C1 segment of cervical spinal cord (tissue), 14 donors: Measurements from ENCODE around the gene CASQ2.
"Not testable (repeated sequence)": the region's sequence is repeated elsewhere in the genome, so short reads cannot be mapped to it uniquely, and the experiment has no call there.

Source experiments
- DNase-seq, 14 donors: peaks; one replicate each; lab custom pipeline; 2025; lab: John Stamatoyannopoulos, UW

The CASQ2 gene

DNA sequence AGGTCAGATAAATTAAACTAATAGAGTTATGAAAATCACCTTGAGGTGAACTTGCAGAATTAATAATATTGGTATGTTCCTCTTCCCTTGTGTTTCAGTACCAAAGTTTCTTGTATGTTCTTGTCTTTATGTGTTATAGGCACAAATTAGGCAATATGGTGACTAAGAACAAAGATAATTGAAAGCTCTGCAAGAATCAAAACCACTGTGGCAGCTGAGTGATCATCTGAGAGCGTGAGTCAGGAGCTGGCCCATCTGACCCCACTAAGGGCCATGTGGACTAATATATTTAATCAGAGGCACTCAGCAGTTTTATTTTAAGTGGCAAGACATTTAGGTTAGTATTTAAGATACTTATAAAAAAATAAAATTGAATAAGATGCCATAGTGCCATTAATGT, 12.8 kb upstream of the CASQ2 start:
- DNase-seq, result no peak

DNA sequence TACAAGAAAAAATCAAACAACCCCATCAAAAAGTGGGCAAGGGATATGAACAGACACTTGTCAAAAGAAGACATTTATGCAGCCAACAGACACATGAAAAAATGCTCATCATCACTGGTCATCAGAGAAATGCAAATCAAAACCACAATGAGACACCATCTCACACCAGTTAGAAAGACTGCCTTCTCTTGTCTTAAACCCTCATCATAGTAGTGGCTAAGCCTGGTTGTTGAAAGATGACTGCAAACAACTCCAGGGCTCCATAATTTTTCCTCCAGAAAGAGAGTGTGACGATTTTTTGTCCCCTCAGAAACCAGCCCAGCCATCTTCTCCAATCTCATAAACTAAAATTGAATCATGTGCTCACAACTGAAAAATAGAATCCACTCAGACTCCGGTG, 12.1 kb upstream of the CASQ2 start:
- DNase-seq, result not testable (repeated sequence)

DNA sequence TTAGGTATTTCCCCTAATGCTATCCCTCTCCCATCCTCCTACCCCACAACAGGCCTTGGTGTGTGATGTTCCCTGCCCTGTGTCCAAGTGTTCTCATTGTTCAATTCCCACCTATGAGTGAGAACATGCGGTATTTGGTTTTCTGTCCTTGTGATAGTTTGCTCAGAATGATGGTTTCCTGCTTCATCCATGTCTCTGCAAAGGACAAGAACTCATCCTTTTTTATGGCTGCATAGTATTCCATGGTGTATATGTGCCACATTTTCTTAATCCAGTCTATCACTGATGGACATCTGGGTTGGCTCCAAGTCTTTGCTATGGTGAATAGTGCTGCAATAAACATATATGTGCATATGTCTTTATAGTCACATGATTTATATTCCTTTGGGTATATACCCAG, 10.6 kb upstream of the CASQ2 start:
- not testable (repeated sequence) for DNase-seq

DNA sequence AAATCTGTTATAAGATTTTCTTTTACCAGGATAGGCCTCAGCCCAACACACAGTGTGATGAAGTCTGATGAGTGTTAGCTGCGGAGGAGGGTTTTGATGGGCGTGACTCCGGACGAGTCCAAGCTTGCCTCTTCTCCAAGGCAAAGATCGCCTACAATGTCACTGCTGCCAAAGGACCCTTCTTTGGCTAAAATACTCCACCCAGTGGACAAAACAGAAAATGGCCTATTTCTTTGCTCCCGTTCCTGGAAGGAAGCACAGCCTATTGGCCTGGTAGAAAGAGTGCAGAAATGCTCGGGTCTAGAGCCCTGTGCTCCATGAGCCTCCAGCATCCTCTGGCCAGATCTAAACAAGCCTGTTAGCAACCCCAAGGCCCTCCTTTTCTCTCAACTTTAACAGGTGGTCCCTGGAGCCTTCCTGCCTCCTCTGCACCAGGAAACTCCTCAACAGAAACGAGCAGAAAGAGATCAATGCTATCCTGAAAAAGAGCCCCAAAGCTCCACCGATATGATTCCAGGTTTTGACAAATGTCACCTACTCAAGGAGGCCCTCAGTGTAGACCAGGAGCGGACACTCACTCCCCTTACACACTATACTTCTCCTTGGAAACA, 3.4 kb upstream of the CASQ2 start:
- DNase-seq, result peak in 9 of 14 donors; percentile 5 to 64 (median 17)

DNA sequence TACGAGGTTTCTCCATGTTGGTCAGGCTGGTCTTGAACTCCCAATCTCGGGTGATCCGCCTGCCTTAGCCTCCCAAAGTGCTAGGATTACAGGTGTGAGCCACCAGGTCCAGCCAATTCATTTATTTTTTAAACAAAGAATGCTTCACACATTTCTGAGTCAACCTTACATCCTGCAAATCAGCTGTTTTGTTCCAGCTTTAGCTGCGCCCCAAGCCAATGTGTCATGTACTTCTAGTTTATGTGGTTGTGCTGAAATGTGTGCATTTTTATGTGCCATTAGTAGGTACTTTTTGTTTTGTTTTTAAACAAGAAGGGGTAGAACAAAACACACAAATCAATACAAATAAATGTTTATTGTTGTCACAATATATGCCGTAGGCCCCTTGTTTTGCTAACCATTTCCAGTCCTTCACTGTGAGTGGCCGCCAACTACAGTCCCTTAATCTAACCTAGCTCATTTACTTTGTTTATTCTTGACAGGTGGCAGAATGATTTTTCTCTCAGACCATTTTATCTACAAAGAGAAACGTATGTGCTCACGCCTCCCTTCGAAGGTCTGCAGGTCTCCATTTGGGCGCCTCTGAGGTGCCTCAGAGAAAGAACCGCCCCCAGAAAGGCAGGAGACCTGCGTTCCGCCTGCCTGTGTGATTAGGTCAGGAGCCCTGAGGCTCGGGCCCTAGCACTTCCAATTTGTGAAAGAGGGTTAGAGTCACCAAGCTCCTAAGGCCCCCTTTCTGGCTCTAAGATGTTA, 2.8 kb upstream of the CASQ2 start:
- no peak for DNase-seq

DNA sequence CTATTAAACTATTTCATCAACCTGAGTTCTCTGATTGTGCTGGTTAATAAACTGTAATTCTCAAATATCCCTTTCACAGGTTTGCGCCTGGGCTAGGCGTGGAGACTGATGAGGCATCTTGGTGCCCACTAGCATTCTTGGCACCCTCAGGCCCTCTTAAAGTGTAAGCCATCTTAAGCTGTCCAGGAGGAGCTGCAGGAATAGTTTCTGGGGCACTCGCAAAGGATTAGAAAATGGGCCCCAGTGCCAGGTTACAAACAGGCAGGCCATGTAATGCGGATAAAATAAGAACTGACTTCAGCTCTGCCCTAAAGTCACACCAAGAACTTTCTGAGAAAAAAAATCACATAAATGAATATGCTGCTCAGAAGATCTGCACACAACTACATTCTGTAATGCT, 1.1 kb downstream of the CASQ2 start:
- no peak for DNase-seq

DNA sequence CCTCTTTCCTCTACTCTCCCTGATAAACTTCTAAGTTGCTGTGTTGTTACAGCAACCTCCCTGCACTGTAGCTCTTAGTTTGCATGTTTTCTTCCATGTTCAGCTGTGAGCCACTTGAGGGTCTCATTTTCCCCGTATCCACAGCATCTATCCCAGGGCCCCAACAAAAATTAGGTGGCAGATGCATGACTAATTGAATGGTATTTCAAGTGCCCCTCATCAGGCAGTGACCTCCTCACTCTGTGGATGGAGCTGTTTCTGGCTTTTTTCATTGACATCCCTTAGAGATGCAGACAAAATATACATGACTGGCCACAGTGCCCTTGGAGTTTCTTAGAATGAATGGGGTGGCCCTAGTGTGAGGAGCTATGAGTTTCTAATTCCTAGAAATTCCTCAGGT, 3.4 kb downstream of the CASQ2 start:
- no peak for DNase-seq

DNA sequence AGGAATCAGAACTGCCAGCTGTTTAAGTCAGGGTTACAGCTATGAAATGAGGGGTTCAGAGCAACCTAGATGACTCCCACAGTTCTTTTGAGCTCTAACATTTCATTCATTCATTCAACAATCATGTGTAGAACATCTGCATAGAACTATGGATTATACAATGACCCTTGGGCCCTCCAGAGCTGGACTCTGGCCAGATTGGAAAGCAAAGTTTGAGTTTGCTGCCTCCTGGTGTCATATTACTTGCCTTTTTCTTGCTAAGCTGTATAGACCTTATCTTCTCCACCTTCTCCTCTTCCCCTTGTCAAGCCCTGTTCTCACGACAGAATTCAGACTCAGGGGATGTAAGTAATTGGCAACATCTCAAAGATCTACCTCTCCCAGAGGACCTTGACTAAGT, 4.0 kb downstream of the CASQ2 start:
- DNase-seq, result no peak

DNA sequence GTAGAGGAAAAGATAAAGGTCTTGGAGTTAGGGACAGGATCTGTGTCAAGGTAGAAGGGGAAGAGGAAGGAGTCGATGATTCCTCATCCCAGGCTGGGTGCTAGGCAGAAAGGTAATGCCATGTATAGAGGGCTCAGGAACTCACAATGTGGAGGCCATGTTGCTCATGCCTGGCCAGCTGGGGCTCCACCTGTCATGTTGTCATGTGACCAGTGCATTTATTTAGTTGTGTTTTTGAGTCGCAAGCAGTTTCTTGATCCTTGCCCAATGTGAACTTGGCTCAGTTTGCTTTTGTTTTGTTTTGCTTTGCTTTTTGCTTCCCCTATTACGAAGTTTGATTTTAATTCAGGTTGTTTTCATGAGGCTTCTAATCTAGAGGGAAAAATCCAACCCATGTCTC, 5.7 kb downstream of the CASQ2 start:
- DNase-seq, result no peak

DNA sequence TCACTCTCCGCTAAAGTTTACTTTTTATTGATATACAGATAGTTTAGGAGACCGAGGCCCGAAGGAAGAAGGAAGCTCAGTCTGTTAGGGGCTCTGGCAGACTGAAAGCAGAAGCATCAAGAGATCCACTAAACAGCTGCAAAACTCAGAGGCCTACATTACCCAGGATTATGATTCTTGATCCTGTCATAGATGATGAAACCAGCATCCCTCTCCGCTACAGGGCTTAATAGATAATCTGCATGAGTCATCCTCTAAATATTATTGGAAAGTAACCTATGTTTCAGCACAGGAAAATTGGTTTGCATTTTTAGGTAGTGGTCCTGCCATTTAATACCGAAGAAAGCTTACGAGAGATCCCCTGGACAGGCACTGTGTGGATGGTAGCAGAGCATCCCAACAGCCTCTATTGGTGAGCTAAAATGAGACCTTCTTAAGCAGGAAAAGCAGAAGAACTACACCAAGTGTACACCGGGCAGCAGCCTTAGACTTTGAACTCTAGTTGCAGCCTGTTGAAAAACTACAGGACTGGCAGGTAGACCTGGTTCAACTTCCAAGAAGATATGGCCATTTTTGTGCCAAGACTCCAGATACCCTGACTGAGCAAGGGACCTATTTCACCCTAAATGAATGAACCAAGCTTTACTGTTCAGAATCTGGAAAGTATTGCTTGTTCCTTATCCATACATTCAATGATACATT, 6.8 kb downstream of the CASQ2 start:
- no peak for DNase-seq

DNA sequence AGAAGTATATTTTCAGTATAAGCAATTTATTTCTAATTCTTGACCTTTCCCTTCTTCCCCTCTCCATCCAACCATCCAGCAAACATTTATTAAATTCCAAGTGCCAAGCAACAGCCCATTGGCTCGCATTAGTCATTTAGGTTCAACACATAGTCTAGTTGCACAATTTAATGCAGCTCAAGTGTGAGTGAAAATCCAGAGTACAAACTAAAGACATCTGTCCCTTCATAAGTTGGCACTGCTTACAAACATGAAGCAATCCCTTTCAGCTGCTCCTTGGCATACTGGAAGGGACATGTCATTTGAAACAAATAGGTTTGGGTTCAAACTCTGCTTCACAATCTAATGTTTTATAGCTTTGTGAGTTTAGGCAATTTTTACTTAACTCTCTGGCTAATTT, 10.7 kb downstream of the CASQ2 start:
- DNase-seq, result no peak

DNA sequence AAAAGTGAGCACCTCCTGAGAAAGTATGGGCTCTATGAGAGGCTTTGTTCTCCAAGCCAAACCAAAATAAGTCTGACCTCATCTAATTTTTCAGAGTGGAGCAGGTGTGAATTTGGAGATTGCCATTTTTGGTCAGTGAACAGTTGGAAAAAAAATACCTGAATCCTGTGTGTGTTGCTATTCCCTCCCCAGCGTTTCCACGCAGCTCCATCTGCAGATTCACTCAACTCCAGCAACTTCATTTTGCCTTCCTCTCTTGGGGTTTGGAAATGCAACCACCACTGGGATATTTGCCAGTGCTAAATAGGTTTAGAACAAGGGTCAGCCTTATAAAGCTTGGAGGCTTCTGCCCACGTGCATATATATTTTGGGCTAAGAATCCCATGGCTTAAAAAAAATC, 11.2 kb downstream of the CASQ2 start:
- no peak for DNase-seq

DNA sequence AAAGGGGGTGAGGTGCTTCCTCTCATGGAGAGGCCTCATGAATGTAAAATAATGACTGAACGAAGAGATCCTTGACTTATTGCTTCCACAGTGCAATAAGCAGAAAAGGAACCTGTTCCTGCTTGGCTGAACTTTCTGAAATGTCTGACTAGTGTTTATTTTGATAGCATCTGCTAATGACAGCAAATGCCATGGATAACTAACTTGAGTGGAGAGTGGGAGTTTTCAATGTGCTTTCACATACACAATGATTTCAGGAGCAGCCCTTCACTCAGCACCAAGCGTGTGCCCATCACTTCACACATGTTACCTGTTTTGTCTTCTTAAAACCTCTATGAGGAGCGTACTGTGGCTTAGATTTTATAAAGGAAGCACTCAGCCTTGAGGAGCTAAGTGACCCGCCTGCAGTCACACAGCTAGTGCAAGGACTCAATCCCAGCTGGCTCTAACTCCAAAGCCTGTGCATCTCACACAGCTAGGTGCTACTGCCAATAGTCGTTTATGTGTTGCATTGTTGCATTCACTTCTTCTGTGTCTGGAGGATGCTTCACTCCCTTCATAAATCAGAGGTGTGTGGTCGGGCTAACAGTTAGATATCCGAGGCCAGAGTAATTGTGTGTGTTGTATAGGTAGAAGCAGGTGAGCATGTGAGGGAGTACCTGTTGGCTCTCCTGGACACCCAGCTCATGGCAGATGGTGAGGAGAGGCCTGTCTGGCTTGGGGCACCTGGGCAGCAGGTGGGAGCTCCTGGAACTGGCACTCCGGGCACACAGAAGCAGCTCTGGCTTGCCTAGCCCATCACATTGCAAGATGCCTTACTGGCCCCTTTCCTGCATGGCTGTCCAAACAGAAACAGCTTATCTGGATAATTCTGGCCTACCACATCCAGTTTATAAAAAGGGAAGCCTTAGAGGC, 12.8 kb downstream of the CASQ2 start:
- DNase-seq, result peak in 2 of 14 donors; percentile 8 to 91

DNA sequence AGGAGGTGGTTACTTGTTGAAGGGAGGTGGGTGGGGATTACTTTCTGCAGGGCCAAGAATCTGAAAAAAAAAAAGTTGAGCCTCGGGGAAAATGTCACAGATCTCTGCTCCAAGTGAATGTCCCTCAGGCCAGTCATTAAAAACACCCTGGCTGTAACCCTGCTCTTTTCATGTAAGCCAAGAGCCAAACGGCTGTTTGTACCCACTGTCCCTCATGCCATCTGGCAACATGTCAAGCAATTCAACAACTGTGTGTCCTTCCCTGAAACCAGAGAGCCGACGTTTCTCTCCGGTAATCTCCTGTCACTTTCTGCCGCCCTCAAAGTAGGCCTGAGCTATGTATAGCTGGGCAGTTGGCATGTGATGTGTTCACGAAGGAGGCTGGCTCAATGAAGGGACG, 14.7 kb downstream of the CASQ2 start:
- peak in 1 of 14 donors; percentile 1 for DNase-seq

DNA sequence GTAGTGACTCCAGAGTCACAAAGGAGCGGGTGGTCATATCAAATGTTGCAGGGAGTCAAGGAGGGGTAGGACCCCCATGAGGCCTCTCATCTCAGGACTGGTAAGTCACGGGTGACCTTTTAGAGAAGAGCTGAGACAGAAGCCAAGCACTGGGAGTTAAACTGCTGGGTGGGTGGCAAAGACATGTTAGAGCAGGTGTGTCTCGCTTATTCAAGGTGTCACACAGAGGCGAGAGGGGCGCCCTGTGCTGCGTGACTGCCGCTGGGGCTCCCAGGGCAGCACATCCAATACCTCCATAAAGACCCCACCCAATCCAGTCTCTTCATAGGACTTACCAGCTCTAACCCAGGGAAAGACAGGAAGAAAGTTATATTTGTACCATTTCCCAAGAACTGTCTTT, 15.2 kb downstream of the CASQ2 start:
- no peak for DNase-seq

DNA sequence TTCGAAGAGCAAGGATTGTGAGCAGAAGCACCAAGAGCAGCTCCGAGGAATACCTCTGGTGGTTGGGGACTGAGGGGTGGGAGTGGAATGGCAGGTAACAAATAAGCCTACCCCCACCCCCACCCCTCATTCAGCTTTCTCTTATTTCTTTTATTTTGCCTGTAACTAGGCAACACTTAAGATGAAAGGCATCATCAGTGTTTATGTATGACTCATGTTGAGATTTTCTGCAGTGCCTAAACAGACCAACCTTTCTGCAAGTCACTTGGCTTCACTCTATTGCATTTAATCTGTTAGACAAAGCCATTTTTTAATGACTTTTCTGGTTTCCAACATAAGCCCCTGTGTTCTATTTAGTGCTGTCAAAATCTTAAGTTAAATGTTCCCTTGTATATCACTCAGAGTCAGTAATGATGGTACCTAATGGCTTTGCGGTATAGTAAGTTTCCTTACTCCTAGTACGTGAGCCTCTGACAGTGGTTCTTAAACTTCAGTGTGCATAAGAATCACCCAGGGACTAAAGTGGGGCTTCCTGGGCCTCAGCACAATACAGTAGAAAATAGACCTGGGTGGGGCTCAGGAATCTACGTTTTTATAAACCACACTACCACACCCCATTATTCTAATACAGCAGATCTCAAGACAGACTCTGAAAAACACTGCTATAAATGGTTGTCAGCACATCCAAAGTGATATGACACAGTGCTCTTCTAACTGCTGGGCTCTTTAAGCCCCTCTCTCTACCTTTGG, 19.9 kb downstream of the CASQ2 start:
- no peak for DNase-seq

DNA sequence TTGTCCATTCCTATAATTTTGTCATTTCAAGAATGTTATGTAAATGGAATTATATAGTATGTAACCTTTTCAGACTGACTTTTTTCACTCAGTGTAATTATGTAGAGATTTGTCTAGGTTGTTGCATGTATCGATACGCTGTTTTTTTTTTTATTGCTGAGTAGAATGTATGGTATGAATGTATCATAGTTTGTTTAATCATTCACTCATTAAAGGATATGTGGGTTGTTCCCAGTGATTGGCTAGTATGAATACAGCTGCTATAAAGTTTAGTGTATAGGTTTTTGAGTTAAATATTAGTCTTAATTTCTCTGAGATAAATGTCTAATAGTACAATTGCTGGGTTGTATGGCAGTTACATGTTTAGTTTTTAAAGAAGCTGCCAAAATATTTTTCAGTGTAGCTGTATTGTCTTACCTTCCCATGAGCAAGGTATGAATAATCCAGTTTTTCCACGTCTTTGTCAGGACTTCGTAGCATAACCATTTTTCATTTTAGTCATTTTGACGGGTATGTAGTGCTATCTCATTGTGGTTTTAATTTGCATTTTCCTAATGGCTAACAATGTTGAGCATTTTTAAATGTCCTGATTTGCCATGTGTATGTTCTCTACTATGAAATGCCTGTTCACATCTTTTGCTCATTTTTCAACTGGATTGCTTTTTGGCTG, 22.4 kb downstream of the CASQ2 start:
- DNase-seq, result no peak

DNA sequence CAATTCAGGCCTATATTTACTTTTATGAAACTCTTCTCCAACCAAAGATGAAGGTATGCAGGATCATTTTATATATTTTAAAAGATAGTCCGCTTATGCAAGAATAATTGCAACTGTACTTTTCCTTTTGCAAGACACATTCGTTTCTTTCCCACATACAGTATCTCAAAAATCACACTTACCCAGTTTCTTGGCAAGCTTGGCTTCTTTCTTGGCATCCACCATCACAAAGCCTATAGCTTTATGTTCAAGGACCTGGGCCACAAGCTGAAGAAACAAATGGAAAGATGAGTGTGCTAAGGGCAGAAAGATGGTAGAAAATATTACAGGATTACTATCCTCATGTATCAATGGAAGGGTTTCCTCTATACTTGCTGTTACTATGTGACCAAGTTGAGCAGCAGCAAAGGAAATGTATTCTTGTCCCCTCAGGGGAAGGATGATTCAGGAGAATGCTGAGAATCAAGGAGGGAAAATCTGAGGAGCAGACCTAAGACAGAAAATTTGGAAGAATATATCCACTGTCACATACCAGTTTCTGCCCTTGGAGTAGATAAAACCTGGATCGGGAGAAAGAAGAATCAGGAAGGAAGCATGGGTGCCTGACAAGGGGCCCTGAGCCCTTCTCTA, 23.8 kb downstream of the CASQ2 start:
- DNase-seq, result no peak

DNA sequence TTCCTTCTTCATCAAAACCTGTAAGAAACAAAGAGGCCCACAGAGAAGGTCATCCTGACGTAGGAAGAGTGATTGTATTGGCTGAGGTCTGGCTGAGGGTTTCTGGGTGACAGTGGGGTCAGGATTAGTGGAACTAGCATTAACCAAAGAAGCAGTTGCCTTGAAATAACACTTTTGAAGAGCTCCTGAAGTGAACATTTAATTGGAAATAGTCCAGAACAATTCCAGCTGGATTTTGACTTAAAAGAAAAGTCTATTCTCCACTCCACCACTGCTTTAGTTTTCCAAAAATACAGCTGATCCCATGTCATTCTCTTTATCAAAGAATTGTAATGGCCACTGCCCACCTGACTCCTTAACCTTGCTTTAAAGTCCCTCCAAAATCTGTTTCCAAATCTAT, 27.7 kb downstream of the CASQ2 start:
- DNase-seq, result no peak

DNA sequence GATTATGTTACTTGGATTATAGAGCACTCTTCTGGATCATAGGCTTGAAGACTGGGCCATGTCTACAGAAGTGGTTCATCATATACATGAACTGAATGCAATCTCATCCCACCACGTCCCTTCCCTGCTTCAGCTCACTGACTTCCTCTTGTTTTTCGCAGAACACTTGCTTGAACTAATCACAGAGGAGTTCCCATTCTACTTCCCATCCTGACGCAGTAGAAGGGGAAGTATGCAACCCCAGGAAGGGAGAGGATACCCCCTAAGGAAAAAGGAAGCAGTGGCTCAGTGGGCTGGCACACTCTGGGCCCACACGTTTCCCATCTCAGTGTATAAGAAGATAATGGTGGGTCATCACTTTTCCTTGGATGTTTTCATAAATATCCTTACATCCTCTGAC, 36.2 kb downstream of the CASQ2 start:
- DNase-seq, result no peak
